DMS79 treated with DMSO at 0.1 percent for 48 hours (cell line): ENCODE results near the gene MAGIX.
"Not testable (repeated sequence)": the region's sequence is repeated elsewhere in the genome, so short reads cannot be mapped to it uniquely, and the experiment has no call there.

Experiments used
- DNase-seq: peaks from one replicate; lab custom pipeline; 2025; lab: John Stamatoyannopoulos, UW

Gene MAGIX

DNA sequence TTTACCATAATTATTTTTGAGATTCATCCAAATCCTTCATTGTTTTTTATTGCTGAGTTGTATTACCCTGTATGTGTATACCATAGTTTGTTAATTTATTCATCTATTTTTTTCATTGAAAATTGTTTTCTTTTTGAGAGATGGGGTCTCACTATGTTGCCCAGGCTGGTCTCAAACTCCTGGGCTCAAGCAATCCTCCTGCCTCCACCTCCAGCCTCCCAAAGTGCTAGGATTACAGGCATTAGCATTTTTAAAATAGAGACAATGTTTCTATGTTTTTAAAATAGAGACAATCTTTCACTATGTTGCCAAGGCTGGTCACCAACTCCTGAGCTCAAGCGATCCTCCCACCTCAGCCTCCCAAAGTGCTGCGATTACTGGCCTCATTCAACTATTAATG is 1.6 kb upstream of the MAGIX start:
- DNase-seq: no peak

DNA sequence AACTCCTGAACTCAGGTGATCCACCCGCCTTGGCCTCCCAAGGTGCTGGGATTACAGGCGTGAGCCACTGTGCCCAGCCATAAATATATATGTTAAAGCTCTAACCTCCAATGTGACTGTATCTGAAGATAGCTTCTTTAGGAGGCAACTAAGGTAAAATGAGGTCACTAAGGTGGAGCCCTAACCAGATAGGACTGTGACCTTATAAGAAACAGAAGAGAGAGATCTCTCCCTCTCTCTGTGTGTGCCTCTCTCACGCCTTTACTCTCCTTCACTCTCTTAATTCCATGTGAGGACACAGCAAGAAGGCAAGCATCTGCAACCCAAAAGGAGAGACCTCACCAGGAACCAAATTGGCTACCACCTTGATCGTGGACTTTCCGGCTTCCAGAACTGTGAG is 926 bp upstream of the MAGIX start:
- DNase-seq: no peak

DNA sequence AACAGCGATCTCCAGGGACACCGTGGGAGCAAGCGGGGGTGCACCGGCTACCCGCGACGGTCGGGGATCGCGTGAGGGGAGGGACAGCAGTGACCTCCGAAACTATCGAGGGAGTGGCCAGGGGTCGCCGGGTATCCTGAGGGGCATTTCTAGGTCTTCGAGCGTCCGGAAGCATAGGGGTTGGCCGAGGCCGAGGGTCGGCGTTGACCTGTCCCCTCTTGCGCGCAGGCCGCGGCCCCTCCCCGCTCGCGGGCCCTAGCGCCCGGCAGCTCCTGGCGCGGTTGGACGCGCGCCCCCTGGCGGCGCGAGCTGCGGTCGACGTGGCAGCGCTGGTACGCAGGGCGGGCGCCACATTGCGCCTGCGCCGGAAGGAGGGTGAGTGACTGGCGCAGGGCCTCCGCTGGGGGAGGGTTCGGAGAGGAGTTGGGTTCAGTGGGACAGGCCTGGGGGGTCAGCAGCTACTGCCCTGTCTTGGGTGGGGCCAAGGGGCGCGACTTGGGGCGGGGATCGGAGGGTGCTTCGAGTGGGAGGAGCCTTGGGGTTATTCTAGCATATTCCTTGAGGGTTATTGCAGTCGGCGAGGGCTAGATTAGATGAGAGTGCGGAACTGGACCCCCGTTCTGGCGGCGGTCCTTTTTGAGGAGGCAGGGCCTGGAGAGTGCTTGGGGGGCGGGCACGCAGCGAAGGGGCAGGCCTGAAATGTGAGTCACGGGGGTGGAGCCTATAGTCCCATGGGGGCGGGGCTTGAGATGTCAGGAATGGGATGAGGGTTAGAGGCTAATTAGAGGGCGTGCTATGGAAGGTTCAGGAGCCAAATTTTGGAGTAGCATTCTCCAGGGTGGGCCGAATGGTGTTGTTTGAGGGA is 1.2 kb downstream of the MAGIX start:
- DNase-seq: peak; percentile 51

DNA sequence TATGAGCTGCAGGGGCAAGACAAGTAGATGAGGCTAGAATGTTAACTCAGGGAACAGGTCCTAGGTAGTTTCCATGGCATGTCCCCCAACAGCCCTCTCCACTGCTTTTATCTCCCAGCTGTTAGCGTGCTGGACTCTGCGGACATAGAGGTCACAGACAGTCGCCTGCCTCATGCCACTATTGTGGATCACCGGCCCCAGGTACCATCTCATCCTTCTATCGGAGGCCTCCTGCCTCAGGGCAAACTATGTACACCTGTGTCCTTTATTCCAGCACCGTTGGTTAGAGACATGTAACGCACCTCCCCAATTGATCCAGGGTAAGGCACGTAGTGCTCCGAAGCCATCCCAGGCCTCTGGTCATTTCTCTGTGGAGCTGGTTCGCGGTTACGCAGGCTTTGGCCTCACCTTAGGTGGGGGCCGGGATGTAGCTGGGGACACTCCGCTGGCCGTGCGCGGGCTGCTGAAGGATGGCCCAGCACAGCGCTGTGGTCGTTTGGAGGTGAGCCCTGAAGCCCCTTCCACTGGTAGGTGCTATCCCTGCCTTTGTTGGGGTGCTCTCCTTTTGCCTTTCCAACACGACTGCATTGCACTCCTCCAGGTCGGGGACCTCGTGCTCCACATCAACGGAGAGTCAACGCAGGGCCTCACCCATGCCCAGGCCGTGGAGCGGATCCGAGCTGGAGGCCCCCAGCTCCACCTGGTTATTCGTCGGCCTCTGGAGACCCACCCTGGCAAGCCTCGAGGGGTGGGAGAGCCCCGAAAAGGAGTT is 2.2 kb downstream of the MAGIX start:
- no peak for DNase-seq

DNA sequence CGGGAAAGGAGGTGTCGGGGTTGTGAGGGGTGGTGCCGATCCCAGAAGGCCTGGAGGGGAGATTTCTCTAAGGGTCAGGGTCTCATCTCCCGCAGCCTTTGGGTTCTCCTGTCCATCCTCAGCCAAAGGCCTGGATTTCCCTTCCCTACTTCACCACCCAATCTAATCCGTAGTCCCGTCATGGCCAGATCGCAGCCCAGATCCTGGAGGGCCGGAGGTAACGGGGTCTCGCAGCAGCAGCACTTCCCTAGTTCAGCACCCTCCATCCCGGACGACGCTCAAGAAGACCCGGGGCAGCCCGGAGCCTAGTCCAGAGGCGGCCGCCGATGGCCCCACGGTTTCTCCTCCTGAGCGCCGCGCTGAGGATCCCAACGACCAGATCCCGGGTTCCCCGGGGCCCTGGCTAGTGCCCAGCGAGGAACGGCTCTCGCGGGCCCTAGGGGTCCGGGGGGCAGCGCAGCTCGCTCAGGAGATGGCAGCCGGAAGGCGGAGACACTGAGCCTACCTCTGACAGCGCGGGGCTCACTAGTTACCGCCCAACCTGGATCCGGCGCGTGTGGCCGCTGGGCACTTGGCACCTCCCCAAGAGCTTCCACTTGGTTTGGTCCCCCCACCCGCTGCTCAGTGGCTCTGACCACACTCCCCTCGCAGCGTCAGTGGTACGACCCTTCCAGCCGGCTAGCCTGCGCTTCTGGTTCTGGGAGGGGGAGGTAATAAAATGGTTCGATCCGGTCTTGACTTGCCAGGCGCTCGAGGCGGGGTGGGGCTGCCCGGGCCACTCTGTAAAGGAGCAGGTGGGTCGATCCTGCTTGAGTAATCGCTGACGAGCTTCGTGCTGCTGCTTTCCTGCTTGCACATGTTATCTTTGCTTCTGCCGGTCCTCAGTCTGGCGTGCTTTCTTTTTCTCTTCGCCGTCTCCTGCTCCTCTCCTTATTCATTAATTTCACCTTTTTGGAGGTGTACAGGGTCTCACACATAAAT is 3.6 kb downstream of the MAGIX start:
- peak; percentile 87 for DNase-seq

DNA sequence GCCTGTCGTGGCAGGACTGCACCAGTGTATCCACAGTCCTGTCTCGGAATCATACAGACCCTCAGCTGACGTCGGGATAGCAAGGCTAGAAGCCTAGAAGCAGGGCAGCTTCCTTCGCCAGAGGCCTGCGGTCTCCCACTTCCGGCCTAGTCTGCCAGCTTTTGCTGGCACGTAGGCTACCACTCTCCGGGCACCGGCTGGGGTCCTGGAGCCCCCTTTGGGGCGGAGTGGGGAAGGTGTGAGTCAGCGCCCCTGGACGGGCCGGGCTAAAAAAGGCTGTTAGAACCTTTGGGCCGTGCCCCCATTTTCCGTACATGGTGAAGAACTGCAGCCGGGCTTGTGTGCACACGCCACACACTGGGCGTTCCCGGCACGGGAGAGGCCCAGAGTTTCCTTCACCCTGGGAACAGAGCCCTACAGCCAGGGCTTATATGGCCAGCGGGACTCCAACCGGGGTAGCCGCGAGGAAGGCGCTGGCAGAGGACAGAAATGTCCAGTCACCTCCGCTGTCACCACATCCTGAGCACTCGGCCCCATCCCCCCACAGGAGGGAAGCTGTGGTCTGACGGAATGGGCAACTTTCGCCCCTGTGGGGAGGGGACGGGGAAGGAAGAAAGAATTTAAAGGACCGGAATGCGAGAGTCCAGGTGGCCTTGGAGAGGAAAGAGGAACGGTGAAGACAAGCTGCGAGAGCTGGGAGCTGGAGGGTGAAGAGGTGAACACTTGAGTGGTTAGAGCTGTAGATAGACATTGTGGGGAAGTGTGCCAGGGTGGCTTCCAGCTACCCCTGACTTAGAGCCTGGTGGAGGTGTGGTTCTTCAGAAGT is 4.6 kb downstream of the MAGIX start:
- DNase-seq: peak; percentile 34

DNA sequence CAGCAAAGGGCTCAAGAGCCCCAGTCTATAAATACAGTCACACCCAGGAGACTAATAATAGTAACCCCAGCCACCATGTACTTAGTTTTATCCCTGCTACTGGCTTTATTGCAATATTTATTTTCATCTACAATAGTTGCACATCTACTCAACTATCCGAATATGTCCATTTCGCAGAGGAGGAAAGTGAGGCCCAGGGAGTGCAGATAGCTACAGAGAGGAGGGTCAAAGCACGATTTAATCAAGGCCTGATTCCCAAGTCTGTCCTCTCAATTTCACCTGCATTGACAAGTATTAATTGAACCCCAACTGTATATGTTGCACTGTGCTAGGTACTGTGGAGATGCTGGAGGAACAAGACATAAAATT is 5.2 kb downstream of the MAGIX start:
- DNase-seq: no peak

DNA sequence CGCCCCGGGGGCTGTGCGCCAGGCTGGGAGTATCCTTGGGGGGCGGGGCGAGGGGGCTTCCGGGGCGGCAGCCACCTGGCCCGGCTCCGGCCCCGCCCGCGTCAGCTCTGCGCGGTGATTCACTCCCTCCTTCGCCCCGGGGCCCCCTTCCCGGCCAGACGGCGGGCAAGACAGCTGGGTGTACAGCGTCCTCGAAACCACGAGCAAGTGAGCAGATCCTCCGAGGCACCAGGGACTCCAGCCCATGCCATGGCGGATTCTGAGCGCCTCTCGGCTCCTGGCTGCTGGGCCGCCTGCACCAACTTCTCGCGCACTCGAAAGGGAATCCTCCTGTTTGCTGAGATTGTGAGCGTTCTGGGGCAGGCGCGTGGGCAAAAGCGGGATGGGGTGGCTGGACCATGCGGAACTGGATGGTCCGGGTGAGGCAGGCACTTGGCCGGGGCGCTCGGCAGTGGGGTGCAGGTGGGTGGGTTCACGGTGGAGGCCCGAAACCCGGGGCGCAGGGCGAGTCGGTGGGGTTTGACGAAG is 9.3 kb downstream of the MAGIX start, which contains the start of gene PLP2:
PLP2 (plus strand) TSS at position 147 of the 528 bp plus-strand sequence; CDS start at position 250, 103 bp downstream.
- peak; percentile 3 for DNase-seq

DNA sequence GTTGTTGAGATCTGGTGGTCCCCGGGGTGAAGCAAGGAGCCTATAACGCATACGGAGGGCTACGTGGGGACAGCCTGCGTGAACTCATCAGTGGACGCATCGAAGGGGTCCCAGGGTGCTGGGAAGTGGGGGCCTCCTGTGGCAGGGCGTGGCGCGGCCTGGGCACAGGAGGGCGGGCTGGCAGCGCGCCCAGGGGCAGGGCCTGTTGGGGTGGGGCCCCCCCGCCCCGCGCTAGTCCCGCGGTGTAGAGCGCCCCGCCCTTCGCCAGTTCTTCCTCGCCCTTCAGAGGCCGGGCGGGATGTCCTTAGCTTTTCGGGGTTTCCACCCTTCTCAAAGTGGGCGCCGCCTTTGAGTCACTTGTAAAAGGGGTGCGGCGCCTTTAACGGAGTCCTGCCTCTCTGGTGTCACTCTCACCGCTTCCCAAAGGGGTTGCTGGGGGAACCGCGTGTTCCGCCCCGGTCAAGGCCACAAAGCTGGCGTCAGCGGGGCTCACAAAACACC is 9.8 kb downstream of the MAGIX start:
- peak; percentile 33 for DNase-seq

DNA sequence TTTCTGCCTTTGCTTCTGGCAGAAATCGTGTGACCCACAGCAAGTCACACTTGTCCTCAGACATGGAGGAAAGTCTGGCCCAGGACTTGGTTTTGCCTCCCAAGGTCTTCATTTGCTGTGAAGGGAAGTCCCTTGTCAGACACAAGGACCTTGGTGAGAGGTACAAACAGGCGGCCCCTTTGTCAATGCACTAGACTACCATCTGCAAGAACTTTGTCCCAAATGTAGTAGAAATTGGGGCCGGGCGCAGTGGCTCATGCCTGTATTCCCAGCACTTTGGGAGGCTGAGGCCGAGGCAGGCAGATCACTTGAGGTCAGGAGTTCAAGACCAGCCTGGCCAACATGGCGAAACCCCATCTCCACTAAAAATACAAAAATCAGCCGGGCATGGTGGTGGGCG is 11.0 kb downstream of the MAGIX start:
- not testable (repeated sequence) for DNase-seq

DNA sequence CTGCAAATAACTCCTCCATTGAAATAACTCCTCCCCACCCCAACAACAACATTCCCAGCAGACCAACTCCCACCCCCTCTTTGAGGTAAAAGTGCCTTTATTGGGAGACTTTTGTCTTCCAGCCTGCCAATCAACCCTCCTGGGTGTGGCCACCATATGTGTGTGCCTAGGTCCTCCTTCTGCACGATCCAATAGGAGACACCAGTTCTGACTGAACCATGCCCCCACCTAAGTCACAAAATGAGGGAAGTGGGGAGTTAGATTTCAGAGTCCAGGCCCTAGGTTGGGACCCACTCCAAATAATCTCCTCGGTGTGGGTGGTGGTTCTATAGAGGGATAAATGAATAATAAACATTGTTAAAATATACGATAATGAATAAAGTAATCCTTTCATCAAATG is 12.2 kb downstream of the MAGIX start:
- no peak for DNase-seq

DNA sequence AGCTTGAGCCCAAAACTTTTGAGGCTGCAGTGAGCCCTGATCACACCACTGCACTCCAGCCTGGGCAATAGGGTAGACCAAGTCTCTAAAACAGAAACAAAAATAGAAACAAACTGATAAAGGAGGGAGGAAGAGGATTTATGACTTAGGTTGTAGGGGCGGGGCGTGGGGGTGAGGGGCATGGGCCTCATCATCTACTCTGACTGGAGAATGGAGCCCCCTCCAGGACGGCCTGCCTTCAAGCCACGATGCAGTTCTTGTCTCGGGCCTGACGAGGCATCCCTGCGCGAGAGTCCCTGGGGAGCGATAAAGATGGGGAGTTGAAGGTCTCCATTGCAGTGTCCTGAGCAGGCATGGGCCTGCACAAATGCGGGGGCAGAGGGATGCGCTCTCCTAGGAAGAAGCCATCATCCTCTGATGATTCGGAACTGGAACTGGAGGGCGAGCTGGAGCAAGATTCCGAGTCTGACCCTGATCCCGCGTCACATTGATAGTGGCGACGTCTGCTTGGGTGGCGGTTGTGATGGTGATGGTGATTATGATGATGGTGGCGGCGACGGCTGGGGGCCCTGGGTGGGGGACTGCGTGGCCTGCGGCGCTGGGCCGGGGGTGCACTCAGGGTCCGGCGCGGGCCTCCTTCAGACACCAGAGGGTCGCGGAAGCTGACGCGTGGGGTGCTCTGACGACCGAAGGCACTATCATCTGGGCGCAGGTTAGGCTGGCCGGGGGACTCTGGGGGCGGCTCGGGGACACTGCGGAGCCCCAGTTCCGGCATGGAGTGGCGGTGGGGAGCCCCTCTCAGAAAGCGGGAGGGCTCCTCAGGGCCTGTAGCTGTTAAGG is 13.1 kb downstream of the MAGIX start:
- no peak for DNase-seq

DNA sequence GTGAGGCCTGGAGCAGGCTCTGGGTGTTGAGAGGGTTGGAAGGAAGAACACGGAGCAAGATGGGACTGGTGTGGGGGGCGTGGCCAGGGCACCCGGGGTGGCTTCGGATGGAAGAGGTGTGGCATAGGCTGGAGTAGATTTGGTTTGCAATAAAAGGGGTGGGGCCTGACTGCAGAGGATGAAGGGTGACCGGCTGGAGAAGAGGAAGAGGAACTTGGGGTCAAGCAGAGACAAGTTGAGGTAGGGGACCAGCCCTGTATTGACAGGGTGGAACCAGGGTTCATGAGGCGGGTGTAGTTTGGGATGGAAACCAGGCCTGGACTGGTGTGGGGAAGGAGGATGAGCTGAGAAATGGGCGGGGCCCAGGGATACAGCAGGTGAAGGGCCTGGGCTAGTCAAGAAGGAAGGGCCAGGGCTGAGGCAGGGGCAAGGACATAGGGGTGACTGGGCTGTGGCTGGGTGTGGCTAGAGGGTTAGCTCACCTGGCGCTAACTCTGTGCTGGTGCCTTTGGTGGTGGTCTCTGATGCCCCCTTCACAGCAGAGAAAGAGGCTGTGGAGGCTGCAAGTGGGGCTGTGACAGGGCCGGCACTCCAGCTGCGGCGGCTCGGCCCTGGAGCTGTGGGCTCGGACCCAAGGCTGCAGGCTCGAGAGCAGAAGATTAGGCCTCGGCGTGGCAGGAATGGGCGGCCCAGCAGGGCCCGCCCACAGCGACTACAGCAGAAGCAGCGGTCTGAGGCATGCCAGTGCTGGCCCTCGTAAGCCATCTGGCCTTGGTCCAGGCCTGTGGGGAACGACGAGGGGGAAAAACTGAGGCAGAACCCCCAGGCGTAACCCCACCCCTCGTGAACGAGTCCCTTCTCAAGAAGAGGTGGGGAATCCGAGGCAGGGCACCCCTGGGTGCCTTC is 14.1 kb downstream of the MAGIX start:
- no peak for DNase-seq

DNA sequence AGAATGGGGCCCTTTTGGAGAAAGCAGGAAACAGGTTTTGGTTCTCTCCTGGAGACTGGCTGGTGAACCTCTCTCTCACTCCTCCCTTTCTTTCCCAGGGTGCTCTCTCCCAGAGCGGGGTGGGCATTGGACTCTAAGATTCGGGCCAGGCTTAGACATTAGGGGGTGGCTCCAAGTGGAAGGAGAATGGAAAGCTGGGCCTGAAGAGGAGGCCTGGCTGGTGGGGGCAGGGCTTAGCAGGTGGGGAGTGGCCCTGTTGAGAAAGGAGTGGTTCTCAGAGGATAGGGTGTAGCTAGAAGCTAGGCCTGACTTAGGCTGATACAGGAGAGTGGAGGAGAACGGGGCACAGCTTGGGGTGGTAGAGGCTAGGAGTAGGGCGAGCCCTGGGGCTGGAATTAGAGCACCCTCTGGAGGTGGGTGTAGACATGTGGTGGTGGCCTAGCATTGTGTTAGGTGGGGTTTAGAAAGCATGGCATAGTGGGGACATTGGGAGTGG is 14.8 kb downstream of the MAGIX start:
- no peak for DNase-seq

DNA sequence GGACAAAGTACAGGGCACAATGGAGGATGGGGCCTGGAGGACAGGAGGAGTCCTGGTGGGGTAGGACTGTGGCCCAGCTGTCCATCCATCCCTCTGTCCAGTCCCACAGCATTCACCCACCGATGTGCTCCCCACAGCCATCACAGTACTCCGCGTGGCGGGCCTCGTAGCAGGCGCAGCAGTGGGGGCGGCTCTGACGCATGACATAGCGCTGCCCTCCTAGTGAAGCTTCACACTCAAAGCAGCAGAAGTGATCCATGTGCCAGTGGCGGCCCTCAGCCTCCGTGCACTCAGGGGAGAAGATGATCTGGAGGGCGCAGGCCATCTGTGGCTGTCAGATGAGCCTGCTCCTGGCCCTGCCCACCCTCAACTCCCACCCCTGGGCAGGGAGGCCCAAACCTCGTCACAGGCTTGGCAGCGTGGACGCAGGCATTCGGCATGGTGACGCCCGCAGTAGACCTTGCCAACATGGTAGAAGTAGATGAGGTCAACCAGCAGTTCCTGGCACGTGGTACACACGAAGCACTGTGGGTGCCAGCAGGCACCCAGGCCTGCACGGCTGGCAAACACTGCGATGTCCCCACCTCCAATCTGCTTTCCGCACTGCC is 15.4 kb downstream of the MAGIX start:
- no peak for DNase-seq

DNA sequence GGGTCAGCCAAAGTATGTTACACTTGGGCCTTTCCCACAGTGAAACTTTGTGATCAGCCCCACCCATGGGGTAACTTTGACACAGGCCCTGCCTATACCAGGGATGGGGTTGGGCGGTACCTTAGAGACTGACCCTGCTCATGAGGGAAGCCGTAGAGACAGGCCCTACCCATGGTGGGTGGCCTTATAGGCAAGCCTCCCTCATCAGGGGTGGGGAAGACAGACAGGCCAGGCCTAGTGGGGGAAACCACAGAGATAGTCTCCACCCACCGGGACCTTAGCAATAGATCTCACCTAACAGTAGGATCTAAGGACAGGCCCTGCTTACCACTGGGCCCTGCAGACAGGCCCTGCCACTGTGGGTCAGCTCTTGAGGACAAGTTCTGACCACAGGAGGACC is 16.0 kb downstream of the MAGIX start:
- no peak for DNase-seq

DNA sequence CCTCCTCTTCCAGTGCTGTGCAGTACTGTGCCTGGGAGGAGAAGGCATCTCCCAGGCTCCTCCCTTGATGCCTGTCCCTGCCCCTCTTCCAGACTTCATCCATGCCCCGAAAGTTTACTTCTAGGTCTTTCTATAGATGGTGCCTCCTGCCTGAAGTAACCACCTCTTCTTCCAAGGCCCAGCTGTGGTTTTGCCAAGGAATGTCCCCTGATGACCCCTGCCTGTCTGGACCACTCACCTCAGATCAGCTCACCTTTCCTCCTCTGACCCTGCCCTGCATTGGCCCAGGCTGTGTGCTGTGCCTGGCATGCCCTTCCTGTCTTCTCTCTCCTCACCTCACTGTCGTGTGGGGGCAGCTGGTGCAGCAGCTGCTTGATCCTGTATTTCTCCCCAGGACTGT is 16.8 kb downstream of the MAGIX start:
- no peak for DNase-seq

DNA sequence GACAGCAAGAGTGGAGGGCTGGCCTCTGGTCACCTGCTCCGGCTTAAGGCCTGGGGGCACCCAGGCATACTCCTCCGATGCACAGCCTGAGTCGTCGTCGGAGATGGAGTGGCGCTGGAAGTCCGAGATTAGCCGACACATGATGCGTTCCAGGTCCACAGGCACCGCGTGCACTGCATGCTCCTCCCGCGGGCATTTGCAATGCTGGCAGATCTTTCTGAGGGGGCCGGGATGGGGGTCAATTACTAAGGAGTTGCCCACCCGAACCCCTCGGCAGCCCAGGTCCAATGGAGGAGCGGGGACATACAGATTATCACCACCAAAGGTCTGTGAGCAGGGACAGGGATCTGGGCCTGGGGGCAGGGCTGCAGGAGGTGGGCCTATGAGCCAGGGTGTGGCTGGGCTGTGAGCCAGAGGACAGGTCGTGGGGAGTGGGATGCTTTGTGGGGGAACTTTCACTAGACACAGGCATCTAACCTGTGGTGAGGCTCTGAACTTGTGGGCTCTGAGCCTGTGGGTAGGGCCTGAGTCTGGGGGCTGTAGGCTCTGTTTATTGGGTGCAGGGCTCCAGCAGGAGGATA is 21.2 kb downstream of the MAGIX start:
- DNase-seq: no peak
